ENCODE measurements around the gene CAMK4.

- TF ChIP-seq CTCF (IDR thresholded peaks at IDR 0.05) (no peak), EZH2 (IDR thresholded peaks at IDR 0.05) (no peak)
Measured at GRCh38 chr5:111422747-111423720, 198.8 kb downstream of the CAMK4 start.
